Ishikawa (cell line): ENCODE results near the gene IFNK.
A peak's percentile ranks its signal among the peaks of the same experiment; 100 is the strongest.

Experiments used
- CEBPB ChIP-seq: IDR thresholded peaks from 2 replicates; pipeline ENCODE4 v1.6.1; 2012
- CREB1 ChIP-seq: IDR thresholded peaks from 2 replicates; pipeline ENCODE4 v1.6.1; 2012; ENCODE audit warnings: low read depth
- EGR1 ChIP-seq: IDR thresholded peaks from 2 replicates; pipeline ENCODE4 v1.6.1; 2012
- EP300 ChIP-seq: IDR thresholded peaks from 2 replicates; pipeline ENCODE4 v1.6.1; 2012; ENCODE audit warnings: borderline replicate concordance
- FOXM1 ChIP-seq: IDR thresholded peaks from 2 replicates; pipeline ENCODE4 v1.6.1; 2012; ENCODE audit warnings: low read depth, borderline replicate concordance
- MAX ChIP-seq: IDR thresholded peaks from 2 replicates; pipeline ENCODE4 v1.6.1; 2012
- NFIC ChIP-seq: IDR thresholded peaks from 2 replicates; pipeline ENCODE4 v1.6.1; 2012
- RAD21 ChIP-seq: IDR thresholded peaks from 2 replicates; pipeline ENCODE4 v1.6.1; 2012; ENCODE audit warnings: low read depth
- REST ChIP-seq: IDR thresholded peaks from 2 replicates; pipeline ENCODE4 v1.6.1; 2012; ENCODE audit warnings: low read depth, mild to moderate bottlenecking
- TAF1 ChIP-seq: IDR thresholded peaks from 2 replicates; pipeline ENCODE4 v1.6.1; 2012; ENCODE audit warnings: low read depth, mild to moderate bottlenecking
- TCF12 ChIP-seq: IDR thresholded peaks from 2 replicates; pipeline ENCODE4 v1.6.1; 2012; ENCODE audit warnings: low read depth
- TEAD4 ChIP-seq: IDR thresholded peaks from 2 replicates; pipeline ENCODE4 v1.6.1; 2012
- USF1 ChIP-seq: IDR thresholded peaks from 2 replicates; pipeline ENCODE4 v1.6.1; 2012
- YY1 ChIP-seq: IDR thresholded peaks from 2 replicates; pipeline ENCODE4 v1.6.1; 2012; ENCODE audit warnings: low read depth
- ZBTB7A ChIP-seq: IDR thresholded peaks from 2 replicates; pipeline ENCODE4 v1.6.1; 2012; ENCODE audit warnings: low read depth

IFNK gene

DNA sequence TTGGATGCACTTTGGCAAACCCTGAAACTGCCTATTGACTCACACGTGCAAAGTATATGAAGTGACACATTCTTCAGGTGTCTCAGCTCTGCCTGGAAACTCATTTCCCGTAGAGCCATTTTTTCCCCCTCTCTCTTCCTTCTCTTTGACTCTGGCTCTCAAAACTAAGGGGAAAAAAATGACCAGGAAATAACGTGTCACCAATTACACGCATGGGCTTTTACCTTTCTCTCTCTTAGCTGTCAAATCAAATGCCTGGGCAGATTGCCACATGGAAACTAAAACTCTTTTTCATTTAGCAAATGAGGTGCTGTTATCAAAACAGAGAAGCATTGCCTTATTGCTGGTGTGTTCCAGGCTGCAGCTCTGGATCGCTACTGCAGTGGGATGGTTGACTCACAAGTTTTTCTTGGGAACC lies 18.3 kb upstream of the IFNK start:
- TF ChIP-seq EP300 (no peak), YY1 (no peak), CREB1 (no peak), FOXM1 (no peak), CEBPB (no peak), USF1 (no peak), RAD21 (no peak), NFIC (no peak), TCF12 (no peak), EGR1 (no peak), MAX (no peak), TAF1 (no peak), REST (no peak), TEAD4 (no peak), ZBTB7A (no peak)

DNA sequence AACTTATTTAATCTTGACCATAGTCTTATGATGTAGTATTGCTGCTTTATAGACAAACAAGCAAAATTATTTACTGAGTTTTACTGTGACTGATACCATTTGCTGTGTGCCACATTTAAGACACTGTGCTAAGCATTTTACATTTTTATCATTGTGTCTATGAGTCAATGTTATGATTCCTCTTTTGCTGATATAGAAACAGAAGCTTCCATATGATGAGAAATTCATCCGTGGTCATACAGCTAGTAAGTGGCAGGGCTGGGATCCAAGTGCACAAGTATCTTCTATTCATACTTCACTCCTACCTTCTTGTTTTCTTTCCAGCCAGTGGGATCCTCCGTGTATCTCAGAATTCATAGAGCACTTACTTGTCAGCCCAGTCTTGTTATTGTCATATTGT lies 17.1 kb upstream of the IFNK start:
- TF ChIP-seq FOXM1 (no peak), REST (no peak), MAX (no peak), ZBTB7A (no peak), EP300 (no peak), EGR1 (no peak), CREB1 (no peak), RAD21 (no peak), NFIC (no peak), YY1 (no peak), TCF12 (no peak), TAF1 (no peak), USF1 (no peak), TEAD4 (no peak), CEBPB (no peak)

GRCh38 chr9:27510780-27511179 lies 13.3 kb upstream of the IFNK start:
- TF ChIP-seq USF1 (no peak), CEBPB (no peak)

DNA sequence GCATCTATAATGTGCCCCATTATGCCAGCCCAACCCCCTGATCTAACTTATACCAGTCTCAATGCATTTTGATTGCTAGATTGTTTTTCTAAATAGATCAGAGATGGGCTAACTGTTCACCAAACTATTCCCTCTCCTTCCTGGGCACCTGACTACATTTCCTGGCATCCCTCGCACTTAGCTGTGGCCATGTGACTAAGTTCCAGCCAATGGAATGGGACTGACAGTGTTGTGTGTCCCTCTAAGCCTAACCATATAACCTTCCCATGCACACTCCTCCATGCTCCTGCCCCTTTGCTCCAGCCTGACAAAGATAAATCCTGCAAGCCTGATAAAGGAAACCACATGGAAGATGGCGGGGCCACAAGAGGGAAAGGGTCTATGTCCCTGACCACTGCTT lies 12.3 kb upstream of the IFNK start:
- TF ChIP-seq MAX (no peak), REST (no peak), USF1 (peak; percentile 71), CREB1 (no peak), TAF1 (no peak)
